ENCODE measurements around the gene BNC2.

BNC2 gene

GRCh38 chr9:16475257-16475656, 395.2 kb downstream of the BNC2 start:
- Histone ChIP-seq H3K36me3 (ENCODE audit: insufficient read depth, low read length) (no peaks in the 10 kb centered on the region), H3K4me3 (no peak overlapping the region), H3K27ac (peak overlapping the region; percentile 60; the same call in 1 of the 2 replicates), H3K9ac (ENCODE audit: insufficient read length) (no peak overlapping the region), H3K9me3 (ENCODE audit: low read depth, low read length) (no peaks in the 10 kb centered on the region)
- TF ChIP-seq POLR2AphosphoS5 (IDR thresholded peaks at IDR 0.05; ENCODE audit: borderline replicate concordance, low read depth, low read length) (no peak), FOXP2 (optimal IDR thresholded peaks at IDR 0.05; ENCODE audit: control extremely low read depth, extremely low read length, insufficient read depth) (no peak), EZH2 (IDR thresholded peaks at IDR 0.05) (no peak)
- DNase-seq (ENCODE audit: low read depth, low spot score) = no peak

- Histone ChIP-seq H3K4me3 (no peak overlapping the region), H3K27ac (no peak overlapping the region), H3K36me3 (ENCODE audit: insufficient read depth, low read length) (no peaks in the 10 kb centered on the region), H3K9ac (ENCODE audit: insufficient read length) (no peak overlapping the region), H3K9me3 (ENCODE audit: low read depth, low read length) (no peaks in the 10 kb centered on the region)
- TF ChIP-seq EZH2 (IDR thresholded peaks at IDR 0.05) (no peak), FOXP2 (optimal IDR thresholded peaks at IDR 0.05; ENCODE audit: control extremely low read depth, extremely low read length, insufficient read depth) (no peak), POLR2AphosphoS5 (IDR thresholded peaks at IDR 0.05; ENCODE audit: borderline replicate concordance, low read depth, low read length) (no peak)
- no peak for DNase-seq (ENCODE audit: low read depth, low spot score)
These were observed 401.3 kb downstream of the BNC2 start for GRCh38 chr9:16469184-16469583.

- DNase-seq (ENCODE audit: low read depth, low spot score) = no peak
- TF ChIP-seq POLR2AphosphoS5 (IDR thresholded peaks at IDR 0.05; ENCODE audit: borderline replicate concordance, low read depth, low read length) (no peak), FOXP2 (optimal IDR thresholded peaks at IDR 0.05; ENCODE audit: control extremely low read depth, extremely low read length, insufficient read depth) (no peak), EZH2 (IDR thresholded peaks at IDR 0.05) (no peak)
- peak overlapping the region; percentile 4; the same call in 1 of the 2 replicates for H3K27ac ChIP-seq
- H3K9me3 ChIP-seq (ENCODE audit: low read depth, low read length) = no peaks in the 10 kb centered on the region
- no peak overlapping the region for H3K9ac ChIP-seq (ENCODE audit: insufficient read length)
- H3K36me3 ChIP-seq (ENCODE audit: insufficient read depth, low read length) = no peaks in the 10 kb centered on the region
- H3K4me3 ChIP-seq = no peak overlapping the region
These were observed 408.6 kb downstream of the BNC2 start for GRCh38 chr9:16461851-16462250.

- H3K36me3 ChIP-seq (ENCODE audit: insufficient read depth, low read length) = no peaks in the 10 kb centered on the region
- H3K4me3 ChIP-seq = no peak overlapping the region
- H3K9ac ChIP-seq (ENCODE audit: insufficient read length) = no peak overlapping the region
- no peaks in the 10 kb centered on the region for H3K9me3 ChIP-seq (ENCODE audit: low read depth, low read length)
- peak overlapping the region; percentile 4; the same call in 1 of the 2 replicates for H3K27ac ChIP-seq
- no peak for DNase-seq (ENCODE audit: low read depth, low spot score)
- TF ChIP-seq FOXP2 (optimal IDR thresholded peaks at IDR 0.05; ENCODE audit: control extremely low read depth, extremely low read length, insufficient read depth) (no peak), POLR2AphosphoS5 (IDR thresholded peaks at IDR 0.05; ENCODE audit: borderline replicate concordance, low read depth, low read length) (no peak), EZH2 (IDR thresholded peaks at IDR 0.05) (no peak)
These were observed 409.2 kb downstream of the BNC2 start for GRCh38 chr9:16461137-16461840.

GRCh38 chr9:16460696-16461095, 409.8 kb downstream of the BNC2 start:
- H3K36me3 ChIP-seq (ENCODE audit: insufficient read depth, low read length) = no peaks in the 10 kb centered on the region
- no peak for DNase-seq (ENCODE audit: low read depth, low spot score)
- H3K9ac ChIP-seq (ENCODE audit: insufficient read length) = no peak overlapping the region
- H3K27ac ChIP-seq = no peak overlapping the region; the same call in 1 of the 2 replicates
- H3K4me3 ChIP-seq = no peak overlapping the region
- H3K9me3 ChIP-seq (ENCODE audit: low read depth, low read length) = no peaks in the 10 kb centered on the region
- TF ChIP-seq FOXP2 (optimal IDR thresholded peaks at IDR 0.05; ENCODE audit: control extremely low read depth, extremely low read length, insufficient read depth) (no peak), EZH2 (IDR thresholded peaks at IDR 0.05) (no peak), POLR2AphosphoS5 (IDR thresholded peaks at IDR 0.05; ENCODE audit: borderline replicate concordance, low read depth, low read length) (no peak)

GRCh38 chr9:16459421-16460148, 410.9 kb downstream of the BNC2 start:
- DNase-seq (ENCODE audit: low read depth, low spot score) = no peak
- Histone ChIP-seq H3K9ac (ENCODE audit: insufficient read length) (no peak overlapping the region), H3K36me3 (ENCODE audit: insufficient read depth, low read length) (no peaks in the 10 kb centered on the region), H3K4me3 (no peak overlapping the region), H3K27ac (no peak overlapping the region), H3K9me3 (ENCODE audit: low read depth, low read length) (no peaks in the 10 kb centered on the region)
- no peak for TF ChIP-seq POLR2AphosphoS5 (IDR thresholded peaks at IDR 0.05; ENCODE audit: borderline replicate concordance, low read depth, low read length)
- no peak for TF ChIP-seq FOXP2 (optimal IDR thresholded peaks at IDR 0.05; ENCODE audit: control extremely low read depth, extremely low read length, insufficient read depth)
- no peak for TF ChIP-seq EZH2 (IDR thresholded peaks at IDR 0.05)

GRCh38 chr9:16458696-16459420, 411.6 kb downstream of the BNC2 start:
- Histone ChIP-seq H3K9me3 (ENCODE audit: low read depth, low read length) (no peaks in the 10 kb centered on the region), H3K27ac (no peak overlapping the region), H3K9ac (ENCODE audit: insufficient read length) (no peak overlapping the region), H3K4me3 (no peak overlapping the region), H3K36me3 (ENCODE audit: insufficient read depth, low read length) (no peaks in the 10 kb centered on the region)
- DNase-seq (ENCODE audit: low read depth, low spot score) = no peak
- TF ChIP-seq FOXP2 (optimal IDR thresholded peaks at IDR 0.05; ENCODE audit: control extremely low read depth, extremely low read length, insufficient read depth) = no peak
- TF ChIP-seq EZH2 (IDR thresholded peaks at IDR 0.05) = no peak
- no peak for TF ChIP-seq POLR2AphosphoS5 (IDR thresholded peaks at IDR 0.05; ENCODE audit: borderline replicate concordance, low read depth, low read length)

- TF ChIP-seq EZH2 (IDR thresholded peaks at IDR 0.05) (no peak), POLR2AphosphoS5 (IDR thresholded peaks at IDR 0.05; ENCODE audit: borderline replicate concordance, low read depth, low read length) (no peak), FOXP2 (optimal IDR thresholded peaks at IDR 0.05; ENCODE audit: control extremely low read depth, extremely low read length, insufficient read depth) (no peak)
- H3K9ac ChIP-seq (ENCODE audit: insufficient read length) = no peak overlapping the region
- H3K4me3 ChIP-seq = no peak overlapping the region
- H3K9me3 ChIP-seq (ENCODE audit: low read depth, low read length) = no peaks in the 10 kb centered on the region
- no peaks in the 10 kb centered on the region for H3K36me3 ChIP-seq (ENCODE audit: insufficient read depth, low read length)
- no peak overlapping the region for H3K27ac ChIP-seq
- DNase-seq (ENCODE audit: low read depth, low spot score) = no peak
These were observed 414.6 kb downstream of the BNC2 start for GRCh38 chr9:16455842-16456241.
